ENCODE measurements around the gene IGF2R.
"Not testable (repeated sequence)": the region's sequence is repeated elsewhere in the genome, so short reads cannot be mapped to it uniquely, and the experiment has no call there.

IGF2R gene

GRCh38 chr6:160138839-160139419 lies 170.0 kb downstream of the IGF2R start:
- DNase-seq (ENCODE audit: low read depth), result no peak

GRCh38 chr6:160139420-160139851 lies 170.6 kb downstream of the IGF2R start:
- DNase-seq (ENCODE audit: low read depth), result no peak

GRCh38 chr6:160140493-160140892 lies 171.6 kb downstream of the IGF2R start:
- DNase-seq (ENCODE audit: low read depth), result not testable (repeated sequence)

- no peak for DNase-seq (ENCODE audit: low read depth)
Observed at GRCh38 chr6:160141001-160141726, 172.3 kb downstream of the IGF2R start.

GRCh38 chr6:160142115-160142715 lies 173.3 kb downstream of the IGF2R start:
- DNase-seq (ENCODE audit: low read depth), result no peak

- no peak for DNase-seq (ENCODE audit: low read depth)
Observed at GRCh38 chr6:160146454-160147145, 177.7 kb downstream of the IGF2R start.

GRCh38 chr6:160147146-160147536 lies 178.3 kb downstream of the IGF2R start:
- DNase-seq (ENCODE audit: low read depth), result no peak

GRCh38 chr6:160154471-160154870 lies 185.6 kb downstream of the IGF2R start:
- DNase-seq (ENCODE audit: low read depth), result no peak

- DNase-seq (ENCODE audit: low read depth), result no peak
Observed at GRCh38 chr6:160156842-160157241, 188.0 kb downstream of the IGF2R start.

GRCh38 chr6:160160450-160160849 lies 191.6 kb downstream of the IGF2R start:
- DNase-seq (ENCODE audit: low read depth), result no peak

Measured in activated T-helper 9 cell treated with anti-CD3 and anti-CD28 coated beads, Interleukin-2, amount 50 U/mL, for 16 hours (primary cell).